Panc1 (cell line): Measurements from ENCODE around the gene NHP2. TPM values are rescaled to one million over a fixed set of nuclear protein-coding genes. Genes with fewer than 3 reads are reported as not detected.

Experiments
- ATAC-seq: fragments of 200-7000 bp; cut with Tn5 transposase; 2 replicates; pipeline ENCODE4 v1.9.1; 2020; ENCODE audit warnings: mild to moderate bottlenecking, moderate library complexity
- BruUV-seq: library from RNA; stranded (reverse); fragments of 400-500 nt; replicated peaks from 2 replicates; lab custom pipeline; 2021; lab: Mats Ljungman, UMichigan
- CTCF ChIA-PET: fragments of 300-600 bp; sonication (Branson Sonifier 250); formaldehyde crosslinking; loops from one replicate; lab custom pipeline; 2022; ENCODE audit warnings: antibody characterized with exemption; lab: Charles Lee
- POLR2A ChIA-PET: fragments of 300-600 bp; sonication (Branson Sonifier 250); formaldehyde crosslinking; loops from one replicate; lab custom pipeline; 2022; ENCODE audit warnings: antibody characterized with exemption; lab: Charles Lee
- DNase-seq: peaks from one replicate; pipeline ENCODE4 v3.0.0-alpha.2; 2010; ENCODE audit warnings: low read depth, low spot score
- H3K27ac ChIP-seq: 2 replicates; pipeline ENCODE4 v1.5.1; 2011; ENCODE audit warnings: mild to moderate bottlenecking, low read length, inconsistent platforms
- H3K27me3 ChIP-seq: fragments of 200-500 bp; sonication (Bioruptor generic); 2 replicates; pipeline ENCODE4 v1.6.0; 2014; ENCODE audit warnings: low read length, inconsistent platforms; ENCODE audit not compliant: control insufficient read depth, insufficient read depth
- H3K36me3 ChIP-seq: fragments of 200-500 bp; sonication (Bioruptor generic); 2 replicates; pipeline ENCODE4 v1.5.1; 2014; ENCODE audit warnings: inconsistent platforms, mild to moderate bottlenecking, low read length, moderate library complexity; ENCODE audit not compliant: control insufficient read depth, insufficient read depth
- H3K4me1 ChIP-seq: 2 replicates; pipeline ENCODE4 v1.5.1; 2011; ENCODE audit warnings: inconsistent platforms, mild to moderate bottlenecking, low read length, moderate library complexity; ENCODE audit not compliant: control insufficient read depth, insufficient read depth
- H3K4me3 ChIP-seq, 2 experiments: 2 replicates each; pipeline ENCODE4 v1.5.1; 2011 to 2012; ENCODE audit warnings: low read depth in 2 of 2, low read length in 2 of 2, mild to moderate bottlenecking in 2 of 2, inconsistent platforms in 1 of 2, moderate library complexity in 1 of 2
- H3K9me3 ChIP-seq: fragments of 200-500 bp; sonication (Bioruptor generic); 2 replicates; pipeline ENCODE4 v1.5.1; 2014; ENCODE audit warnings: low read depth, mild to moderate bottlenecking, inconsistent platforms, low read length, moderate library complexity; ENCODE audit not compliant: control insufficient read depth, insufficient read depth
- POLR2AphosphoS5 ChIP-seq: IDR thresholded peaks from 2 replicates; pipeline ENCODE4 v1.6.1; 2012; ENCODE audit warnings: mild to moderate bottlenecking, low read depth, low read length, moderate library complexity
- REST ChIP-seq, 2 experiments: IDR thresholded peaks; 2 replicates each; pipeline ENCODE4 v1.6.1; 2011 to 2012; ENCODE audit warnings: low read depth in 2 of 2, control low read depth in 1 of 2, low read length in 1 of 2, mild to moderate bottlenecking in 1 of 2, moderate library complexity in 1 of 2; ENCODE audit not compliant: insufficient read depth in 1 of 2
- SIN3A ChIP-seq: IDR thresholded peaks from 2 replicates; pipeline ENCODE4 v1.6.1; 2012; ENCODE audit warnings: low read depth, mild to moderate bottlenecking, low read length, moderate library complexity, borderline replicate concordance; ENCODE audit not compliant: insufficient read depth
- TCF7L2 ChIP-seq: IDR thresholded peaks from 2 replicates; pipeline ENCODE4 v1.6.1; 2011; ENCODE audit warnings: mild to moderate bottlenecking, low read depth, low read length, inconsistent platforms
- in situ Hi-C: cut with HindIII; loops from 2 replicates; pipeline ENCODE4 v1.10.0; 2016; ENCODE audit warnings: low sequenced_read_pairs, low pct_unique_long_range_greater_than_20kb
- intact Hi-C: fragments of 100-400 bp; cut with micrococcal nuclease; formaldehyde crosslinking; loops from one replicate; pipeline ENCODE4 v1.10.0; 2022; ENCODE audit not compliant: unreplicated experiment
- total RNA-seq: library from RNA; stranded (reverse); gene quantifications from one replicate; pipeline ENCODE4 v1.2.1, GENCODE V29; 2021; ENCODE audit not compliant: unreplicated experiment
- TF ChIP-seq, protein P1 (sequence below): fragments of 450-650 bp; IDR thresholded peaks from 2 replicates; pipeline ENCODE4 v1.5.1; 2017; ENCODE audit warnings: mild to moderate bottlenecking

NHP2 gene
- total RNA-seq, 1 experiment from 2014 or later: 239 TPM

DNA sequence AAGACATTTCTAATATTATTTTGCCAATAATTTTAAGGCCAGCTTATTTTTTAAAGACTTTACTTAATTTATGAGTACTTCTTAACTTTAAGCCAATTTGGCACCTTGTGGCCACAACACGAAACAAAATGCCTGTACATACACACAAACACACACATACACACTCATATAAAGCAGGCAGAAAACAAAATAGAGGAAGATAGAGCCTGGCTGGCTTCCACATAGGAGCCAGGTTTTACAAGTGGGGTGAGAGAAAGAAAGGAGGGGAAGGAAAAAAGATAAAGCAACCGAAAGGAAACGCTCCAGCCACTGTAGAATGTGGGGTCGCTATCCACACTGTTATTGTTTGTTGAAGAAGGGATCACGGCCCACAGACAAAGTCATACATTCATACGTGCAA, 23.1 kb upstream of the NHP2 start:
- no TSS peak for BruUV-seq
- TF ChIP-seq, protein P1, sequence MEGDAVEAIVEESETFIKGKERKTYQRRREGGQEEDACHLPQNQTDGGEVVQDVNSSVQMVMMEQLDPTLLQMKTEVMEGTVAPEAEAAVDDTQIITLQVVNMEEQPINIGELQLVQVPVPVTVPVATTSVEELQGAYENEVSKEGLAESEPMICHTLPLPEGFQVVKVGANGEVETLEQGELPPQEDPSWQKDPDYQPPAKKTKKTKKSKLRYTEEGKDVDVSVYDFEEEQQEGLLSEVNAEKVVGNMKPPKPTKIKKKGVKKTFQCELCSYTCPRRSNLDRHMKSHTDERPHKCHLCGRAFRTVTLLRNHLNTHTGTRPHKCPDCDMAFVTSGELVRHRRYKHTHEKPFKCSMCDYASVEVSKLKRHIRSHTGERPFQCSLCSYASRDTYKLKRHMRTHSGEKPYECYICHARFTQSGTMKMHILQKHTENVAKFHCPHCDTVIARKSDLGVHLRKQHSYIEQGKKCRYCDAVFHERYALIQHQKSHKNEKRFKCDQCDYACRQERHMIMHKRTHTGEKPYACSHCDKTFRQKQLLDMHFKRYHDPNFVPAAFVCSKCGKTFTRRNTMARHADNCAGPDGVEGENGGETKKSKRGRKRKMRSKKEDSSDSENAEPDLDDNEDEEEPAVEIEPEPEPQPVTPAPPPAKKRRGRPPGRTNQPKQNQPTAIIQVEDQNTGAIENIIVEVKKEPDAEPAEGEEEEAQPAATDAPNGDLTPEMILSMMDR: no peak
- TF ChIP-seq REST (IDR thresholded peaks at IDR 0.05; ENCODE audit: insufficient read depth in 1 of 2, low read depth in 2 of 2, low read length in 1 of 2) (no peak), TCF7L2 (no peak), SIN3A (no peak), POLR2AphosphoS5 (no peak)
- no peaks in the 10 kb centered on the region for H3K36me3 ChIP-seq
- no peaks in the 10 kb centered on the region for H3K4me1 ChIP-seq
- H3K9me3 ChIP-seq: no peaks in the 10 kb centered on the region
- DNase-seq (no peak), ATAC-seq (no peak)
- in situ Hi-C loops: no loop called here
- POLR2A ChIA-PET: no interaction called here
- no peaks in the 10 kb centered on the region for H3K27me3 ChIP-seq
- CTCF ChIA-PET: no interaction called here
- no peak overlapping the region for H3K27ac ChIP-seq
- H3K4me3 ChIP-seq: no peak overlapping the region
- intact Hi-C loops: no loop called here

DNA sequence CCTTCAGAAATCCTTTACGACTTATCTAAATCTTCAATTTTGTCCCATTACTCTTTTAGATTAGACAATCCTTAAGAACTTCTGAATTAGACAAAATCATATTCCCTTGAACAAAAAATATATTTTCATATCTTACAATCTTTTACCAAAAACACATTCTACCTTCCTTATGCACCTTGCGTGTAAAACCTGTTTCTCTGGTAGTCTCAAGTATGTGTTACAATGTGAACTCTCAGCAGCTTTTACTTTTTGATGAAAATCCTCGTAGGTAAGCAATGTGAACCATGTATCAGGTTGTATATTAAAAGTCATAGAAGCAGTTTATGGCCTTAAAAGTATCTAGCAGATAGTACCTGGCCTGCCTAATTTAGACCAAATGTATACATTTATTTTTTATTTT, 20.8 kb upstream of the NHP2 start:
- Histone ChIP-seq H3K36me3 (no peaks in the 10 kb centered on the region), H3K4me1 (no peaks in the 10 kb centered on the region), H3K27ac (no peak overlapping the region), H3K4me3 (no peak overlapping the region), H3K9me3 (no peaks in the 10 kb centered on the region), H3K27me3 (no peaks in the 10 kb centered on the region)
- no peak for DNase-seq
- intact Hi-C loops: no loop called here
- CTCF ChIA-PET: no interaction called here
- in situ Hi-C loops: no loop called here
- POLR2A ChIA-PET: no interaction called here
- TF ChIP-seq SIN3A: no peak
- TF ChIP-seq, protein P1: no peak
- no peak for TF ChIP-seq POLR2AphosphoS5
- no peak for TF ChIP-seq REST (IDR thresholded peaks at IDR 0.05; ENCODE audit: insufficient read depth in 1 of 2, low read depth in 2 of 2, low read length in 1 of 2)
- no peak for TF ChIP-seq TCF7L2
- no peak for ATAC-seq
- BruUV-seq: no TSS peak
